Measurements from ENCODE around the gene SOX8.

SOX8 gene

GRCh38 chr16:977896-978295, 3.7 kb upstream of the SOX8 start:
- H3K9ac ChIP-seq (ENCODE audit: low read length), result no peak overlapping the region
- no peaks in the 10 kb centered on the region for H3K9me2 ChIP-seq (replicated peaks; ENCODE audit: insufficient read depth, low read length)
- no peak overlapping the region for H2AFZ ChIP-seq (ENCODE audit: low read depth, low read length, severe bottlenecking)
- H3K27ac ChIP-seq (ENCODE audit: low read depth, low read length), result no peak overlapping the region
- H3F3A ChIP-seq (ENCODE audit: insufficient read depth), result peaks cover 8% of the 10 kb centered on the region; the same call in 1 of the 2 replicates
- no peak overlapping the region for H3K4me2 ChIP-seq (ENCODE audit: low read depth, low read length, poor library complexity, severe bottlenecking)
- H3K79me2 ChIP-seq (ENCODE audit: insufficient read depth, low read length), result no peaks in the 10 kb centered on the region
- H3K27me3 ChIP-seq (ENCODE audit: low read length), result no peaks in the 10 kb centered on the region
- TF ChIP-seq EZH2phosphoT487 (conservative IDR thresholded peaks at IDR 0.05; ENCODE audit: low read length) (no peak), CTCF (IDR thresholded peaks at IDR 0.05; ENCODE audit: insufficient read depth, low read length, poor library complexity, severe bottlenecking) (no peak)
- no peak overlapping the region for H3K4me3 ChIP-seq (ENCODE audit: insufficient read depth, low read length, poor library complexity, severe bottlenecking)
- H4K20me1 ChIP-seq (ENCODE audit: low read depth, low read length), result no peaks in the 10 kb centered on the region
- H3K9me3 ChIP-seq (ENCODE audit: insufficient read depth, low read length), result no peaks in the 10 kb centered on the region
- no peaks in the 10 kb centered on the region for H3K36me3 ChIP-seq (ENCODE audit: low read length)

GRCh38 chr16:978403-978802, 3.2 kb upstream of the SOX8 start:
- no peak overlapping the region for H3K4me3 ChIP-seq (ENCODE audit: insufficient read depth, low read length, poor library complexity, severe bottlenecking)
- H3K27me3 ChIP-seq (ENCODE audit: low read length), result no peaks in the 10 kb centered on the region
- H4K20me1 ChIP-seq (ENCODE audit: low read depth, low read length), result no peaks in the 10 kb centered on the region
- H3K9me3 ChIP-seq (ENCODE audit: insufficient read depth, low read length), result no peaks in the 10 kb centered on the region
- H3K9me2 ChIP-seq (replicated peaks; ENCODE audit: insufficient read depth, low read length), result no peaks in the 10 kb centered on the region
- no peak for TF ChIP-seq CTCF (IDR thresholded peaks at IDR 0.05; ENCODE audit: insufficient read depth, low read length, poor library complexity, severe bottlenecking)
- no peak for TF ChIP-seq EZH2phosphoT487 (conservative IDR thresholded peaks at IDR 0.05; ENCODE audit: low read length)
- no peak overlapping the region for H2AFZ ChIP-seq (ENCODE audit: low read depth, low read length, severe bottlenecking)
- H3F3A ChIP-seq (ENCODE audit: insufficient read depth), result peaks cover 8% of the 10 kb centered on the region; the same call in 1 of the 2 replicates
- no peak overlapping the region for H3K9ac ChIP-seq (ENCODE audit: low read length)
- H3K79me2 ChIP-seq (ENCODE audit: insufficient read depth, low read length), result no peaks in the 10 kb centered on the region
- H3K36me3 ChIP-seq (ENCODE audit: low read length), result no peaks in the 10 kb centered on the region
- H3K4me2 ChIP-seq (ENCODE audit: low read depth, low read length, poor library complexity, severe bottlenecking), result no peak overlapping the region
- no peak overlapping the region for H3K27ac ChIP-seq (ENCODE audit: low read depth, low read length)

- no peaks in the 10 kb centered on the region for H3K79me2 ChIP-seq (ENCODE audit: insufficient read depth, low read length)
- TF ChIP-seq EZH2phosphoT487 (conservative IDR thresholded peaks at IDR 0.05; ENCODE audit: low read length), result no peak
- no peak overlapping the region for H3K9ac ChIP-seq (ENCODE audit: low read length)
- no peaks in the 10 kb centered on the region for H4K20me1 ChIP-seq (ENCODE audit: low read depth, low read length)
- no peaks in the 10 kb centered on the region for H3K9me3 ChIP-seq (ENCODE audit: insufficient read depth, low read length)
- no peak overlapping the region for H3K4me2 ChIP-seq (ENCODE audit: low read depth, low read length, poor library complexity, severe bottlenecking)
- H2AFZ ChIP-seq (ENCODE audit: low read depth, low read length, severe bottlenecking), result no peak overlapping the region
- no peak overlapping the region for H3K27ac ChIP-seq (ENCODE audit: low read depth, low read length)
- H3K4me3 ChIP-seq (ENCODE audit: insufficient read depth, low read length, poor library complexity, severe bottlenecking), result no peak overlapping the region
- no peaks in the 10 kb centered on the region for H3K9me2 ChIP-seq (replicated peaks; ENCODE audit: insufficient read depth, low read length)
- H3K27me3 ChIP-seq (ENCODE audit: low read length), result no peaks in the 10 kb centered on the region
- 0 out of 2 replicates have a peak, but pooled peaks cover 4% of the 10 kb centered on the region for H3F3A ChIP-seq (ENCODE audit: insufficient read depth)
- no peaks in the 10 kb centered on the region for H3K36me3 ChIP-seq (ENCODE audit: low read length)
These were observed 2.4 kb upstream of the SOX8 start for GRCh38 chr16:979147-979546.

- Histone ChIP-seq H2AFZ (ENCODE audit: low read depth, low read length, severe bottlenecking) (no peak overlapping the region), H3K9ac (ENCODE audit: low read length) (no peak overlapping the region), H3K9me2 (replicated peaks; ENCODE audit: insufficient read depth, low read length) (no peaks in the 10 kb centered on the region), H3K27me3 (ENCODE audit: low read length) (no peaks in the 10 kb centered on the region), H3K9me3 (ENCODE audit: insufficient read depth, low read length) (no peaks in the 10 kb centered on the region), H3K79me2 (ENCODE audit: insufficient read depth, low read length) (no peaks in the 10 kb centered on the region), H3K27ac (ENCODE audit: low read depth, low read length) (no peak overlapping the region), H4K20me1 (ENCODE audit: low read depth, low read length) (no peaks in the 10 kb centered on the region), H3K36me3 (ENCODE audit: low read length) (no peaks in the 10 kb centered on the region), H3K4me2 (ENCODE audit: low read depth, low read length, poor library complexity, severe bottlenecking) (no peak overlapping the region), H3F3A (ENCODE audit: insufficient read depth) (no peaks in the 10 kb centered on the region), H3K4me3 (ENCODE audit: insufficient read depth, low read length, poor library complexity, severe bottlenecking) (no peak overlapping the region)
- TF ChIP-seq CTCF (IDR thresholded peaks at IDR 0.05; ENCODE audit: insufficient read depth, low read length, poor library complexity, severe bottlenecking) (no peak), EZH2phosphoT487 (conservative IDR thresholded peaks at IDR 0.05; ENCODE audit: low read length) (no peak)
These were observed 1.5 kb upstream of the SOX8 start for GRCh38 chr16:979859-980594.

Data from SU-DHL-6 (cell line).